ENCODE data around the gene DLGAP1. TPM values are rescaled to one million over a fixed set of nuclear protein-coding genes. Genes with fewer than 3 reads are reported as not detected.
A peak's percentile ranks its signal among the peaks of the same experiment; 100 is the strongest.
"Not testable (repeated sequence)": the region's sequence is repeated elsewhere in the genome, so short reads cannot be mapped to it uniquely, and the experiment has no call there.

DLGAP1 gene
- total RNA-seq, 1 donor from 2014 or later: 80.2 TPM

- DNase-seq: no peak
Observed at GRCh38 chr18:3598581-3598980, 856.5 kb downstream of the DLGAP1 start.

GRCh38 chr18:3597409-3598357, 857.4 kb downstream of the DLGAP1 start:
- no peak for DNase-seq

- DNase-seq: peak; percentile 10
Observed at GRCh38 chr18:3596637-3597384, 858.3 kb downstream of the DLGAP1 start.

GRCh38 chr18:3596324-3596636, 858.8 kb downstream of the DLGAP1 start:
- DNase-seq: no peak

GRCh38 chr18:3595369-3596273, 859.5 kb downstream of the DLGAP1 start:
- peak; percentile 43 for DNase-seq

- DNase-seq: no peak
Observed at GRCh38 chr18:3594760-3595368, 860.2 kb downstream of the DLGAP1 start.

GRCh38 chr18:3593904-3594759, 861.0 kb downstream of the DLGAP1 start:
- peak; percentile 85 for DNase-seq

- no peak for DNase-seq
Observed at GRCh38 chr18:3593381-3593903, 861.7 kb downstream of the DLGAP1 start.

GRCh38 chr18:3592864-3593263, 862.2 kb downstream of the DLGAP1 start:
- no peak for DNase-seq

GRCh38 chr18:3590096-3590630, 864.9 kb downstream of the DLGAP1 start:
- DNase-seq: no peak

- no peak for DNase-seq
Observed at GRCh38 chr18:3585656-3586509, 869.2 kb downstream of the DLGAP1 start.

- no peak for DNase-seq
Observed at GRCh38 chr18:3584897-3585460, 870.1 kb downstream of the DLGAP1 start.

- DNase-seq: no peak
Observed at GRCh38 chr18:3584266-3584861, 870.7 kb downstream of the DLGAP1 start.

GRCh38 chr18:3583873-3584247, 871.2 kb downstream of the DLGAP1 start:
- no peak for DNase-seq

GRCh38 chr18:3583106-3583872, 871.8 kb downstream of the DLGAP1 start:
- DNase-seq: not testable (repeated sequence)

- no peak for DNase-seq
Observed at GRCh38 chr18:3581890-3582289, 873.2 kb downstream of the DLGAP1 start.

GRCh38 chr18:3580523-3581025, 874.5 kb downstream of the DLGAP1 start:
- DNase-seq: not testable (repeated sequence)

- no peak for DNase-seq
Observed at GRCh38 chr18:3579701-3580100, 875.4 kb downstream of the DLGAP1 start.

Measured in occipital lobe (tissue), 2 donors.